Keratinocyte (primary cell): ENCODE results near the gene RERG. TPM values are rescaled to one million over a fixed set of nuclear protein-coding genes. Genes with fewer than 3 reads are reported as not detected.
A peak's percentile ranks its signal among the peaks of the same experiment; 100 is the strongest.

Experiments
- DNase-seq: peaks from one replicate; pipeline ENCODE4 v3.0.0-alpha.2; 2011; ENCODE audit warnings: low read depth, missing footprints, low spot score
- FAIRE-seq: peaks from 2 replicates; lab custom pipeline; 2011; peaks lifted over from hg19 to GRCh38; lab: Jason Lieb, UNC
- H2AFZ ChIP-seq: 2 replicates; pipeline ENCODE4 v1.6.0; 2012; ENCODE audit warnings: low read length, control low read depth, inconsistent platforms; ENCODE audit not compliant: control insufficient read depth
- H3K27ac ChIP-seq: 2 replicates; pipeline ENCODE4 v1.5.1; 2011; ENCODE audit warnings: low read length; ENCODE audit not compliant: control insufficient read depth, insufficient read depth
- H3K27me3 ChIP-seq: 3 replicates; pipeline ENCODE4 v1.6.0; 2011; ENCODE audit warnings: low read length; ENCODE audit not compliant: control insufficient read depth, insufficient read depth; ENCODE audit errors: extremely low read depth
- H3K36me3 ChIP-seq, 2 experiments: 2 replicates in 1 of 2; 3 replicates in 1 of 2; pipeline ENCODE4 v1.5.1; 2011; ENCODE audit warnings: low read length in 2 of 2, mild to moderate bottlenecking in 1 of 2; ENCODE audit not compliant: control insufficient read depth in 2 of 2, insufficient read depth in 2 of 2; ENCODE audit errors: extremely low read depth in 1 of 2
- H3K4me1 ChIP-seq: 3 replicates; pipeline ENCODE4 v1.5.1; 2011; ENCODE audit warnings: low read length; ENCODE audit not compliant: control insufficient read depth, insufficient read depth; ENCODE audit errors: extremely low read depth
- H3K4me2 ChIP-seq: 3 replicates; pipeline ENCODE4 v1.6.0; 2011; ENCODE audit warnings: low read depth, low read length; ENCODE audit not compliant: control insufficient read depth, insufficient read depth; ENCODE audit errors: extremely low read depth
- H3K4me3 ChIP-seq, 3 experiments: fragments of 200-600 bp in 1 of 3; sonication (generic) in 1 of 3; 2 replicates in 2 of 3; 3 replicates in 1 of 3; pipeline ENCODE4 v1.5.1; 2011 to 2016; ENCODE audit warnings: low read length in 3 of 3, mild to moderate bottlenecking in 3 of 3, control low read depth in 2 of 3, inconsistent platforms in 1 of 3, low read depth in 1 of 3, mixed read lengths in 1 of 3, mixed run types in 1 of 3, moderate library complexity in 1 of 3; ENCODE audit not compliant: control insufficient read depth in 2 of 3, insufficient read depth in 2 of 3; ENCODE audit errors: extremely low read depth in 1 of 3
- H3K79me2 ChIP-seq: 2 replicates; pipeline ENCODE4 v1.6.0; 2012; ENCODE audit warnings: low read length; ENCODE audit not compliant: control insufficient read depth, insufficient read depth
- H3K9ac ChIP-seq: 3 replicates; pipeline ENCODE4 v1.6.0; 2011; ENCODE audit warnings: low read length; ENCODE audit not compliant: control insufficient read depth, insufficient read depth; ENCODE audit errors: extremely low read depth
- H3K9me1 ChIP-seq: 3 replicates; pipeline ENCODE4 v1.6.0; 2011; ENCODE audit warnings: low read length; ENCODE audit not compliant: control insufficient read depth, insufficient read depth; ENCODE audit errors: extremely low read depth
- H3K9me3 ChIP-seq: 2 replicates; pipeline ENCODE4 v1.5.1; 2012; ENCODE audit warnings: low read depth, low read length; ENCODE audit not compliant: control insufficient read depth
- H4K20me1 ChIP-seq: 3 replicates; pipeline ENCODE4 v1.6.0; 2011; ENCODE audit warnings: low read length; ENCODE audit not compliant: control insufficient read depth, insufficient read depth; ENCODE audit errors: extremely low read depth
- CTCF ChIP-seq, 3 experiments: IDR thresholded peaks in 1 of 3; conservative IDR thresholded peaks in 1 of 3; optimal IDR thresholded peaks in 1 of 3; 2 replicates in 2 of 3; 3 replicates in 1 of 3; pipeline versions ENCODE3 to v1.5.1; 2011; ENCODE audit warnings: low read length in 3 of 3, mild to moderate bottlenecking in 3 of 3, moderate library complexity in 2 of 3, control low read depth in 1 of 3, inconsistent platforms in 1 of 3; ENCODE audit not compliant: insufficient read depth in 2 of 3; ENCODE audit errors: extremely low read depth in 1 of 3
- EZH2 ChIP-seq: IDR thresholded peaks from one replicate; pipeline ENCODE4 v1.6.1; 2012; ENCODE audit warnings: inconsistent platforms, mild to moderate bottlenecking, low read length, moderate library complexity
- dilution Hi-C: fragments of 300-500 bp; cut with MboI; formaldehyde crosslinking; loops from one replicate; pipeline ENCODE4 v1.7.0; 2020; ENCODE audit warnings: low sequenced_read_pairs; ENCODE audit not compliant: extremely low pct_ligation_motif_present
- polyA plus RNA-seq, 5 experiments: library from polyadenylated mRNA; depleted of rRNA in 3 of 5; stranded (reverse) in 3 of 5; stranded (forward) in 1 of 5; unstranded in 1 of 5; fragments of >200 nt; gene quantifications; 1 replicate in 1 of 5; 2 replicates in 3 of 5; 3 replicates in 1 of 5; pipeline versions ENCODE4 v1.2.1 to v1.2.3, GENCODE V29; 2011 to 2012; ENCODE audit warnings: missing spikeins in 2 of 5, low read depth in 1 of 5, low replicate concordance in 1 of 5

Gene RERG
- polyA plus RNA-seq, 1 donor (not counting 4 experiments of a cell fraction or from before 2014, with no cell fraction given): not detected

DNA sequence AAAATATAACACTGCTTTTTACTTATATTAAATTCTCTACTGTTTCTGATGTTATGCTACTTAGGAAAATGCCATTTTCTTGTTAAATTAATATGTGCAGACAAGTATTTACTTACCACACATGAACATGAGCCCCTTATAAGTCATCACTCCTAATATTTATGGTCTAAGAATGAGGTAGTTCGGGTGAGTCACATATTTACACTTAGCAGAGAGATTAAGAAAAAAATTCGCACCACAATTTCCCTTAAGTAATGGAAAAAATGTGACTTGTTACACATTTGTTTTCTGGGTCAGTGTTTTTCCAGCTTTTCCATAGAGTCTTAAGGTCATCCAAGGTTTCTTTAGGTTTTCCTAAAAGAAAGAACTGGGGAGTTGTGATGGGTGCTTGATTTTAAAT, 68.3 kb downstream of the RERG start:
- Histone ChIP-seq H3K4me2 (no peak overlapping the region), H3K36me3 (no peaks in the 10 kb centered on the region), H3K79me2 (no peaks in the 10 kb centered on the region), H3K9ac (no peak overlapping the region), H3K4me3 (no peak overlapping the region), H3K4me1 (peaks cover 5% of the 10 kb centered on the region), H3K9me1 (no peaks in the 10 kb centered on the region), H4K20me1 (no peaks in the 10 kb centered on the region), H2AFZ (no peak overlapping the region), H3K27ac (no peak overlapping the region), H3K27me3 (no peaks in the 10 kb centered on the region), H3K9me3 (no peaks in the 10 kb centered on the region)
- FAIRE-seq: no peak
- DNase-seq: no peak
- TF ChIP-seq CTCF (optimal IDR thresholded peaks at IDR 0.05 in 1 of 3, IDR thresholded peaks at IDR 0.05 in 1 of 3, conservative IDR thresholded peaks at IDR 0.05 in 1 of 3; ENCODE audit: extremely low read depth in 1 of 3, insufficient read depth in 2 of 3, low read length in 3 of 3) (no peak), EZH2 (no peak)
- dilution Hi-C loops: no loop called here

DNA sequence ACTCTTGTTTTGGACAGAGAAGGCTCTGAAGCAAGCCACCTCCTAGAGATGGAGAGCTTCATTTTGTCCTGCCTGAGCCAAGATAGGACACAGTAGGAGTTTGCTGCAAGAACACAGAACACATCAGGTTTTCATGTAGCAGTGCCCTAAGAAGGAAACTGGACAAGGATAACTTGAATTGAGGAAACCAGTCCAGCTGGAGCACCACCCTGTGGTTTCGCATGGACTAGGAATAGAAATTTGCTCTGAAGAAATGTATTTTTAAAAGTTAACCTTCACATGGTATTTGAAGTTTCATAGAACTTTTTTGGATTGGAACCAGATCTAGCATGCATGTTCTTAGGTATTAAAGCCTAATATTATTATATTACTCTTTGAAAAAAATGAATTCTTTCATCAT, 68.8 kb downstream of the RERG start:
- H3K9me1 ChIP-seq: no peaks in the 10 kb centered on the region
- H2AFZ ChIP-seq: no peak overlapping the region
- no peak overlapping the region for H3K9ac ChIP-seq
- H3K36me3 ChIP-seq: no peaks in the 10 kb centered on the region
- DNase-seq (no peak), FAIRE-seq (no peak)
- H3K79me2 ChIP-seq: no peaks in the 10 kb centered on the region
- TF ChIP-seq EZH2 (no peak), CTCF (optimal IDR thresholded peaks at IDR 0.05 in 1 of 3, IDR thresholded peaks at IDR 0.05 in 1 of 3, conservative IDR thresholded peaks at IDR 0.05 in 1 of 3; ENCODE audit: extremely low read depth in 1 of 3, insufficient read depth in 2 of 3, low read length in 3 of 3) (peak in 1 of 3 experiments; percentile 16)
- no peaks in the 10 kb centered on the region for H3K27me3 ChIP-seq
- no peak overlapping the region for H3K4me2 ChIP-seq
- dilution Hi-C loops: no loop called here
- H3K9me3 ChIP-seq: no peaks in the 10 kb centered on the region
- H3K4me1 ChIP-seq: peaks cover 5% of the 10 kb centered on the region
- no peak overlapping the region for H3K4me3 ChIP-seq
- no peak overlapping the region for H3K27ac ChIP-seq
- H4K20me1 ChIP-seq: no peaks in the 10 kb centered on the region
